ENCODE measurements around the gene PCP4L1. TPM values are rescaled to one million over a fixed set of nuclear protein-coding genes. Genes with fewer than 3 reads are reported as not detected.

The PCP4L1 gene
- total RNA-seq, 1 donor from 2014 or later, result 0.25 TPM

DNA sequence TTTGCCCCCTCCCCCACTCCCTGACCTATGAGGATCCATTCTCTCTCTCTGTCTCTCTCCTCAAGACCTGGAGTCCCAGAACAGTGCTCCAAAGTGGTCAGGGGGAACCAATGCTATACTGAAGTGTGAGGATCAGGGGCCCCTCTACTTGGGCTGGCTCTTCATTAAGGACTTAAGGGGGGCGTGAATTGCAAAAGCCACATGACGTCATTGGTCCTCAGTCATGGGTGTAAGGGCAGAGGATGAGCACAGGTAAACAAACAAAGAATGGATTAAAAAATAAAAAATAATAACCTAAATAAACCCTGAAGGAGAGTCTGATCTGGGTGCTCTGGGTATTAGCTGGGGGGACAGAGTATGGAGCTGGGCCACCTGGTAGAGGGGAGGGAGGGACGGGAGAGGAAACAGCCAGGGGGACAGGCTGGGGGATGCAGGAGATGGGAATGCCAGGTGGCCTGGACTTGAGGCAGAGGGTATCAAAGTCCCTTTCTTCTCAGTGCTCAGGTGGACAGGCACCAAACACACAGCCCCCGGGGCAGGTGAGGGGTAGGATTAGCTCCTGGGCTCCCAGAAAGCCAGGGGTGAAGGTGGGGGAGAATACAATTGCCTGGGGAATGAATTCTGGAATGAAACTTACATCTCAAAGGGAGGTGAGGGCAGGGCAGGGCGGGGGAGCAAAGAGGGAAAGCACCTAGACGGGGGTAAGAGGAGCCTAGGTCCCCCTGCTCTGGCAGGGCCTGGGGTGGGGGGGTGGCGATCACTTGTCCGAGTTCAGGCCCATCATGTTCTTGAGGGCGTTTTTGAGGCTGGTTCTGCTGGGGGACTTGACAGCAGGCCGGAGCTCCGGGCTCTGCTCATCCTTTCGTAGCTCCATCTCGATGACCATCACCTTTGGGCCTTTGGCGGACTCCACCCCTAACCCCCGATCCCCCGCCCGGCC lies 46.7 kb downstream of the PCP4L1 start:
- DNase-seq (ENCODE audit: low spot score in 2 of 2, unreplicated experiment in 2 of 2), result no peak
- Mint-ChIP-seq H3K9me3 (no peaks in the 10 kb centered on the region), H3K27ac (no peak overlapping the region), H3K27me3 (ENCODE audit: low read depth) (peaks cover 17% of the 10 kb centered on the region), H3K4me1 (peaks cover 18% of the 10 kb centered on the region), H3K4me3 (peak overlapping the region; percentile 98), H3K36me3 (no peaks in the 10 kb centered on the region)
- TF ChIP-seq, protein P1, sequence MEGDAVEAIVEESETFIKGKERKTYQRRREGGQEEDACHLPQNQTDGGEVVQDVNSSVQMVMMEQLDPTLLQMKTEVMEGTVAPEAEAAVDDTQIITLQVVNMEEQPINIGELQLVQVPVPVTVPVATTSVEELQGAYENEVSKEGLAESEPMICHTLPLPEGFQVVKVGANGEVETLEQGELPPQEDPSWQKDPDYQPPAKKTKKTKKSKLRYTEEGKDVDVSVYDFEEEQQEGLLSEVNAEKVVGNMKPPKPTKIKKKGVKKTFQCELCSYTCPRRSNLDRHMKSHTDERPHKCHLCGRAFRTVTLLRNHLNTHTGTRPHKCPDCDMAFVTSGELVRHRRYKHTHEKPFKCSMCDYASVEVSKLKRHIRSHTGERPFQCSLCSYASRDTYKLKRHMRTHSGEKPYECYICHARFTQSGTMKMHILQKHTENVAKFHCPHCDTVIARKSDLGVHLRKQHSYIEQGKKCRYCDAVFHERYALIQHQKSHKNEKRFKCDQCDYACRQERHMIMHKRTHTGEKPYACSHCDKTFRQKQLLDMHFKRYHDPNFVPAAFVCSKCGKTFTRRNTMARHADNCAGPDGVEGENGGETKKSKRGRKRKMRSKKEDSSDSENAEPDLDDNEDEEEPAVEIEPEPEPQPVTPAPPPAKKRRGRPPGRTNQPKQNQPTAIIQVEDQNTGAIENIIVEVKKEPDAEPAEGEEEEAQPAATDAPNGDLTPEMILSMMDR (IDR thresholded peaks at IDR 0.05; ENCODE audit: unreplicated experiment), result no peak

DNA sequence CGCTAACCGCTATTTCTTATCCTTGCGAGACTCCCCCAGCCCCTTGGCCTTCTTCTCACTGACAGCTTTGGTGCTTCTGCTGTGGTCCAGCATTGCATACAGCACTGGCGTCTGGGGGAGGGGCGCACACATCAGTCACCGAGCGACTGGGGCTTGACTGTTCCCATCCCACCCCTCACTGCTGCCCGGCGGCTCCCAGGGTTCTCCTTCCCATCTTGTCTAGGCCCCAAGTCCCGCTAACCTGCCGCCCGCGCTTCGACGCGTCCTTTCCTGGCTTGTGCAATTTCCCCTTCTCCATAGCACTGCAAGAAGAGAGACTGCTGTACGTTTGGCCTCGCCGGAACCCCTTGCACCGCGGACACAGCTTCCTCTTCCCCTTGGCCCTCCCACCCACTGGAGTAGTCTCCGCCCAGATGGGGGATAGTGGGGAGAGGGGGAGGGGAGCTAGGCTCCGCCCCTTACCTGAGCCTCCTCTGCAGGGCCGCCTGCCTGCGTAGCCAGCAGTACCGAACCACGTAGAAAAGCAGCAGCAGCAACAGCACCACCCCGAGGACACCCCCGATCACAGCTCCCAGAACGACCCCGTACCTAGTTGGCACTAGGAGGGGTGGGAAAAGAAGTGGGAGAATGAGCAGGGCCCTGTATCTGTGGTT lies 47.4 kb downstream of the PCP4L1 start:
- TF ChIP-seq, protein P1 (IDR thresholded peaks at IDR 0.05; ENCODE audit: unreplicated experiment), result no peak
- Mint-ChIP-seq H3K27ac (peak overlapping the region; percentile 88), H3K4me3 (peak overlapping the region; percentile 98), H3K9me3 (no peaks in the 10 kb centered on the region), H3K36me3 (no peaks in the 10 kb centered on the region), H3K27me3 (ENCODE audit: low read depth) (peaks cover 22% of the 10 kb centered on the region), H3K4me1 (peaks cover 18% of the 10 kb centered on the region)
- peak; percentile 64 to 82 for DNase-seq (ENCODE audit: low spot score in 2 of 2, unreplicated experiment in 2 of 2)

DNA sequence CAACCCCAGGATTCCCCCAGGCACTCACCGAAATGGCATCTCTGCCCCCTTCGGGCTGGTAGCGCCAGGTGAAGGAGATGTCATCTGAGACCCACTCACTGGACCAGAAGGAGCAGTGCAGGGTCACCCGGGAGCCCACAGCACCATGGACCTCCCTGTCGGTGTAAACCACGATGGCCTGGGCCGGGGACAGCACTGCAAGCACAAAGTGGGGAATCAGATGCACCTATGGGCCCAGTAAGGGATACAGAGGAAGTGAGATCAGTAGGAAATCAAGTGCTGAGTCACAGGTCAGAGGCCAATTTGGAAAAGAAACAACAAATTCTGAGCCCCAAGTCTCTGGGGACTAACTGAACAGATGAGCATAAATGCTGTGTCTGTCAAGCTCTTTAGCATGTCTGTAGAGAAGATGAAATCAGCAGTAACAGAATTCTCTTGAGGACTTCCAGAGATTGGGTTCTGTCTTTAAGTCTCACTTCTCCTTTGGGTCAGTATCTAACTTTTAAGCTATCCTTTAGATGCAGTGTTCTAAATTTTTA lies 48.8 kb downstream of the PCP4L1 start:
- Mint-ChIP-seq H3K9me3 (no peaks in the 10 kb centered on the region), H3K4me3 (no peak overlapping the region), H3K36me3 (no peaks in the 10 kb centered on the region), H3K27ac (no peak overlapping the region), H3K27me3 (ENCODE audit: low read depth) (peaks cover 24% of the 10 kb centered on the region), H3K4me1 (peaks cover 18% of the 10 kb centered on the region)
- no peak for DNase-seq (ENCODE audit: low spot score in 2 of 2, unreplicated experiment in 2 of 2)
- TF ChIP-seq, protein P1 (IDR thresholded peaks at IDR 0.05; ENCODE audit: unreplicated experiment), result no peak

DNA sequence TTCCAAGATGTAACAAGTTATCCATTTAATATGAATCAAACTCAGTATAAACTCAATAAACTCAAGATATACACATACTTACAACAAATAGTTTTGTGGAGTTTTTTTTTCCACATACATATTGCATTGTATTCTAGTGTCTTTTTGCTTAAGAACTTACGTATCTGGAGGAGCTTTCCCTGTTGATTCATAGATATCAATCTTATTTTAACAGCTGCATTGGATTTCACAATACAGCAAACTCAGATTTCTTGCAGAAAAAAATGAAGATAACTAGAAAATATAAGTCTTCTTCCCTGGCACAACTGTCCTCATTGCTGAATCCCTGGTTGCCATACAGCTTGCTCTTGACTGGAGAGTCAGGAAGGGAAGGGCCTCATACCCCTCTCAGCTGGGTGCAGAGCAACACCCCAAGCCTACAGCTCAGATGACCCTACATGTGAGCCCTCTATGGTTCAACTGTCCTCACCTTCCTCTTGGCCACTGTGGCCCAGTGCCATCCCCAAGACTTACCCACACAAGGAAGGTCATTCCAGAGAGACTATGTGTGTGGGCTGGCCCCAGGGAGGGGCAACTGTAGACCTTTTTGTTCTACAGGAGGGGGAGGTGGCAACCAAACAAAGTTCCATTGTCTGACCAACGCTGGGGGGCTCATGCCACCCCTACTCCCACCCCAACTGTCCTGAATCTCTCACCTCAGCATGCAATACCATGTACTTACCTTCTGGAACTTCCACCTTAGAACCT lies 49.5 kb downstream of the PCP4L1 start:
- no peak overlapping the region for H3K4me3 Mint-ChIP-seq
- H3K27ac Mint-ChIP-seq, result no peak overlapping the region
- no peaks in the 10 kb centered on the region for H3K9me3 Mint-ChIP-seq
- DNase-seq (ENCODE audit: low spot score in 2 of 2, unreplicated experiment in 2 of 2), result no peak
- H3K36me3 Mint-ChIP-seq, result no peaks in the 10 kb centered on the region
- H3K27me3 Mint-ChIP-seq (ENCODE audit: low read depth), result peaks cover 24% of the 10 kb centered on the region
- peaks cover 18% of the 10 kb centered on the region for H3K4me1 Mint-ChIP-seq
- TF ChIP-seq, protein P1 (IDR thresholded peaks at IDR 0.05; ENCODE audit: unreplicated experiment), result no peak

DNA sequence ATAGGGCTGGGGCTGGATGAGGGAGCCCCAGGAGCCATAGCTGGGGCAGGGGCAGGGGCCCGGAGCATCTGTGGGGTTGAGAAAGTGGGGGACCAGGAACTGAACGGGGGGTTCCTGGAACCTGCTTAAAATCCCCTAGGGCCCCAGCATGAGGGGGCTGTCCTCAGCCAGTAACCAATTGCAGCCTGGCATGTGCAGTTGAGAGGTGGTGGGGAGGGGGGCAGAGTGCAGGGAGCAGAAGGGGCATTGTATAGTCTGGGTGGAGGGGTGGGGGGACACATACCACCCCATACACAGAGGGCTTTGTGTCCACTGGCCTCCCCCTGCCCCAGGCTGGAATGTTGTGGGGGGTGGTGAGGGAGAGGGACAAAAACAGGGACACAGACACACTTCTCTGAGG lies 51.3 kb downstream of the PCP4L1 start, which contains the start of gene MPZ:
Gene MPZ (minus strand): TSS at position 101 of the 400 bp plus-strand sequence. CDS start 63 bp downstream, at position 38.
- H3K4me1 Mint-ChIP-seq, result peaks cover 17% of the 10 kb centered on the region
- no peak within 1 kb of the TSS for H3K27ac Mint-ChIP-seq
- no peaks in the 10 kb centered on the region for H3K9me3 Mint-ChIP-seq
- H3K27me3 Mint-ChIP-seq (ENCODE audit: low read depth), result peaks cover 24% of the 10 kb centered on the region
- DNase-seq (ENCODE audit: low spot score in 2 of 2, unreplicated experiment in 2 of 2), result no peak
- no peaks in the 10 kb centered on the region for H3K36me3 Mint-ChIP-seq
- no peak within 1 kb of the TSS for H3K4me3 Mint-ChIP-seq
- TF ChIP-seq, protein P1 (IDR thresholded peaks at IDR 0.05; ENCODE audit: unreplicated experiment), result no peak
